ENCODE results near the gene ABCB6. TPM values are rescaled to one million over a fixed set of nuclear protein-coding genes. Genes with fewer than 3 reads are reported as not detected.

Gene ABCB6
- total RNA-seq, 1 experiment from 2014 or later: 21.1 TPM

- ChIA-PET CTCF (interaction anchor here (0.6 kb wide), 1 partner anchor 174 kb away, joined by 5 read pairs; no protein-coding TSS in a partner anchor), POLR2A (ENCODE audit: unreplicated experiment) (no interaction called here)
- Histone ChIP-seq H3K36me3 (ENCODE audit: low read depth, low read length) (no peaks in the 10 kb centered on the region), H3K9me2 (replicated peaks; ENCODE audit: low read length) (no peaks in the 10 kb centered on the region), H3K9ac (ENCODE audit: low read length) (no peak overlapping the region), H3K9me3 (ENCODE audit: low read length) (no peaks in the 10 kb centered on the region), H3K79me2 (ENCODE audit: low read length) (0 out of 2 replicates have a peak, but pooled peaks cover 4% of the 10 kb centered on the region), H3K27me3 (ENCODE audit: low read length) (no peaks in the 10 kb centered on the region), H3K27ac (ENCODE audit: low read length) (no peak overlapping the region), H3K4me2 (ENCODE audit: low read length) (no peak overlapping the region), H3K4me3 (ENCODE audit: low read length) (no peak overlapping the region), H4K20me1 (ENCODE audit: low read length) (no peaks in the 10 kb centered on the region), H3F3A (ENCODE audit: low read length, unreplicated experiment) (no peaks in the 10 kb centered on the region), H3K4me1 (ENCODE audit: insufficient read depth, low read length) (peaks cover 23% of the 10 kb centered on the region), H2AFZ (ENCODE audit: low read length) (no peak overlapping the region)
- TF ChIP-seq EZH2phosphoT487 (IDR thresholded peaks at IDR 0.05; ENCODE audit: borderline replicate concordance, low read length) (no peak), CTCF (conservative IDR thresholded peaks at IDR 0.05; ENCODE audit: low read depth, low read length) (no peak), EZH2 (IDR thresholded peaks at IDR 0.05; ENCODE audit: low read length, unreplicated experiment) (no peak)
- no peak for ATAC-seq
- no peak for DNase-seq
- no TSS peak for BruUV-seq (replicated peaks)
- intact Hi-C loops (cut with micrococcal nuclease): loop anchor here (10.0 kb wide), 1 partner anchor 222 kb away; the partner anchor contains the start of gene DNPEP
Observed at GRCh38 chr2:219163156-219163555, 55.6 kb downstream of the ABCB6 start.

DNA sequence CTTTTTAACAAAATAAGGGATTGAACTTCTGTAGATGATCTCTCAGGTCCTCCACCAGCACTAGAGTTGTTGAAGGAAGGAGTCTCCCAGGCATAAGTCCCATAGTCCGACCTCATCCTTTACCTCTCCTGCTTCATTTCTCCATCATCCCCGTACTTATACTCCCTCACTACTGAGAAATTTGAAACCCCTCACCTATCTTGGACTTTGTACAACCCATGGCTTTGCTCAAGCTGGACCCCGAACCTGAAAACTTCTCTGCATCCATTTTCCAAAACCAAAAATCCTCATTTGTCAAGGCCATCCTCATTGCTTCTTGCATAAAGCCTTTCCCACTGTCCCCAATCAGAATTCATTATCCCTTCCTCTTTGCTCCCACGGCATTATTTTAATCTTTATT, 57.7 kb downstream of the ABCB6 start:
- peak overlapping the region; percentile 83; the same call in 1 of the 2 replicates for H3K9ac ChIP-seq (ENCODE audit: low read length)
- TF ChIP-seq CTCF (conservative IDR thresholded peaks at IDR 0.05; ENCODE audit: low read depth, low read length) (no peak), EZH2 (IDR thresholded peaks at IDR 0.05; ENCODE audit: low read length, unreplicated experiment) (no peak), EZH2phosphoT487 (IDR thresholded peaks at IDR 0.05; ENCODE audit: borderline replicate concordance, low read length) (no peak)

More for the DNA sequence above, 57.7 kb downstream of the ABCB6 start:
- Histone ChIP-seq H3K9me3 (ENCODE audit: low read length) (no peaks in the 10 kb centered on the region), H3F3A (ENCODE audit: low read length, unreplicated experiment) (no peaks in the 10 kb centered on the region), H3K4me2 (ENCODE audit: low read length) (peak overlapping the region; percentile 84), H3K9me2 (replicated peaks; ENCODE audit: low read length) (no peaks in the 10 kb centered on the region), H3K79me2 (ENCODE audit: low read length) (0 out of 2 replicates have a peak, but pooled peaks cover 4% of the 10 kb centered on the region), H3K4me3 (ENCODE audit: low read length) (peak overlapping the region; percentile 79), H3K4me1 (ENCODE audit: insufficient read depth, low read length) (peaks cover 26% of the 10 kb centered on the region), H4K20me1 (ENCODE audit: low read length) (no peaks in the 10 kb centered on the region), H3K36me3 (ENCODE audit: low read depth, low read length) (no peaks in the 10 kb centered on the region), H2AFZ (ENCODE audit: low read length) (peak overlapping the region; percentile 85), H3K27me3 (ENCODE audit: low read length) (no peaks in the 10 kb centered on the region), H3K27ac (ENCODE audit: low read length) (0 out of 2 replicates have a peak overlapping the region, but pooled peaks have one; percentile 62)
- ATAC-seq (no peak), DNase-seq (no peak)
- intact Hi-C loops (cut with micrococcal nuclease): loop anchor here (10.0 kb wide), 1 partner anchor 224 kb away; the partner anchor contains the start of gene DNPEP
- POLR2A ChIA-PET (ENCODE audit: unreplicated experiment): no interaction called here
- CTCF ChIA-PET: no interaction called here
- no TSS peak for BruUV-seq (replicated peaks)
